PC-9 (cell line): ENCODE data around the gene HPCAL1. TPM values are rescaled to one million over a fixed set of nuclear protein-coding genes. Genes with fewer than 3 reads are reported as not detected.

Experiments
- BruUV-seq: library from RNA; stranded (reverse); fragments of 400-500 nt; replicated peaks from 2 replicates; lab custom pipeline; 2021; lab: Mats Ljungman, UMichigan
- CTCF ChIA-PET: fragments of 300-600 bp; sonication (Branson Sonifier 250); formaldehyde crosslinking; loops from one replicate; lab custom pipeline; 2022; ENCODE audit warnings: antibody characterized with exemption; lab: Charles Lee
- POLR2A ChIA-PET: fragments of 300-600 bp; sonication (Branson Sonifier 250); formaldehyde crosslinking; loops from one replicate; lab custom pipeline; 2022; ENCODE audit warnings: antibody characterized with exemption; ENCODE audit not compliant: unreplicated experiment; lab: Charles Lee
- DNase-seq, 2 experiments: peaks; one replicate each; pipeline versions ENCODE4 v3.0.0 to v3.0.0-alpha.2; 2015 to 2022; ENCODE audit warnings: mixed read lengths in 1 of 2
- H2AFZ ChIP-seq: fragments of 200-600 bp; sonication (generic); 2 replicates; pipeline ENCODE4 v1.8.1; 2017; ENCODE audit warnings: antibody characterized with exemption
- H3F3A ChIP-seq: fragments of 200-600 bp; sonication (generic); 2 replicates; pipeline ENCODE4 v1.8.1; 2017; ENCODE audit warnings: antibody characterized with exemption, mild to moderate bottlenecking, low read depth; ENCODE audit not compliant: insufficient read depth
- H3K27ac ChIP-seq: fragments of 200-600 bp; sonication (generic); 2 replicates; pipeline ENCODE4 v1.6.1; 2016; ENCODE audit warnings: mixed run types
- H3K27me3 ChIP-seq: fragments of 200-600 bp; sonication (generic); 2 replicates; pipeline ENCODE4 v1.6.1; 2016; ENCODE audit warnings: low read depth, mixed run types; ENCODE audit not compliant: insufficient read depth
- H3K36me3 ChIP-seq: fragments of 200-600 bp; sonication (generic); 2 replicates; pipeline ENCODE4 v1.6.1; 2016; ENCODE audit warnings: low read depth, mixed run types
- H3K4me1 ChIP-seq: fragments of 200-600 bp; sonication (generic); replicated peaks from 2 replicates; pipeline ENCODE4 v1.6.1; 2016; ENCODE audit warnings: mixed run types; ENCODE audit not compliant: insufficient read depth
- H3K4me2 ChIP-seq: fragments of 200-600 bp; sonication (generic); 2 replicates; pipeline ENCODE4 v1.6.1; 2017; ENCODE audit warnings: mixed run types
- H3K4me3 ChIP-seq: fragments of 200-600 bp; sonication (generic); 2 replicates; pipeline ENCODE4 v1.6.1; 2016; ENCODE audit warnings: mixed run types
- H3K79me2 ChIP-seq: fragments of 200-600 bp; sonication (generic); 2 replicates; pipeline ENCODE4 v1.6.1; 2017; ENCODE audit warnings: low read depth, mixed run types
- H3K9me2 ChIP-seq: fragments of 200-600 bp; sonication (generic); 2 replicates; pipeline ENCODE4 v1.8.1; 2017; ENCODE audit warnings: mild to moderate bottlenecking; ENCODE audit not compliant: insufficient read depth
- H3K9me3 ChIP-seq: fragments of 200-600 bp; sonication (generic); 2 replicates; pipeline ENCODE4 v1.8.1; 2016; ENCODE audit warnings: low read depth; ENCODE audit not compliant: insufficient read depth
- H4K20me1 ChIP-seq: fragments of 200-600 bp; sonication (generic); 2 replicates; pipeline ENCODE4 v1.8.1; 2017; ENCODE audit not compliant: insufficient read depth
- EZH2 ChIP-seq: fragments of 200-600 bp; sonication (generic); IDR thresholded peaks from 2 replicates; pipeline ENCODE4 v1.8.0; 2017; ENCODE audit warnings: antibody characterized with exemption, low read depth
- intact Hi-C: fragments of 100-400 bp; cut with micrococcal nuclease; formaldehyde crosslinking; loops from one replicate; pipeline ENCODE4 v1.10.0; 2022; ENCODE audit not compliant: unreplicated experiment
- total RNA-seq: library from RNA; stranded (reverse); gene quantifications from 2 replicates; pipeline ENCODE4 v1.2.3, GENCODE V29; 2021
- TF ChIP-seq, protein P1 (sequence below): fragments of 200-600 bp; sonication (generic); conservative IDR thresholded peaks from 2 replicates; pipeline ENCODE4 v1.6.1; 2017; ENCODE audit warnings: mixed run types, antibody characterized with exemption, mild to moderate bottlenecking, moderate library complexity

Gene HPCAL1
- total RNA-seq, 1 experiment from 2014 or later = 105 TPM

DNA sequence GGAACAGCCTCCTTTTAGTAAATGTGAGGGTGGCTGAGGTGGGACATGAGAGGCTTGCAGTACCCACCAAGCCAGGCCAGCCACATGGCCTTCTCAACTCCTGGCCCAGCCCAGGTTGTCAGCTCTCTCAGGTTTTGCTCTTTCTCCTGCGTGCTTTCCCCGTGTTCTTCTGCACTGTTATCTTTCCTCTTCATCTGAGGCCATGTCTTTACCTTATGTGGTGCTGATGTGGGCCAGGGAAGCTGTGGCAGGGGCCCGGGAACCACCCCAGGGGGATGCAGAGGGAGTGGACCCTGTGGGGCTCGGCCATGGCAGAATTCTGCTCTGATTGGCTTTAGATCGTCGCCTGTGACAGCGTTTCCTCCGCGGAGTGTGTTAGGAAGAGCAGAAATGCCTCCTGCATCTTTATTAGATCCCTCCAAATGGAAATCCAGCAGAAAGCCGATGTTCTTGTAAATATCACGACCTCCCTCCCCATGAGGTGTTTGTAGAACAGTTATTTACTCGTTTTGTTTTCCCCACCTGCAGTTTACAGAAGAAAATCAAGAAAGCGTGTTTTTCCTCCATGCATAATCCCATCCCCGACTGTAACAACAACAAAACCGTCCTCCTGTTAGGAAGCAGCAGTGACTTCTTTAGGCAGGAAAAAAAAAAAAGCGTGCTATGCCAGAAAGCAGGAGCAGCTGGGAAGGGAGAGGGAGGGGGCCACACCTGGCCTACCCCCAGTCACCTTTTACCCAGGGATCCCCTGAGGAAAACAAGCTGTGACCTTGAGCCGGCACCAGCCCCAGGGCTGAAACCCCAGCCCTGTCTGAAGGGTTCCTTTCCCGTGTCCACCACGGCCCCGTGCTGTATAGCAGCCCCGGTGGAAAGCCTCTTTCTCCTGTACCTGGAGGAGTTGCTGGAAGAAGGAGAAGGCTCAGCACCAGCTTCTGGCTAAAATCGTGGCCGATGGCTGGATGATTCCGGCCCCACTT, 54.8 kb downstream of the HPCAL1 start:
- Histone ChIP-seq H3K4me3 (no peak overlapping the region), H3K36me3 (0 out of 2 replicates have a peak, but pooled peaks cover 8% of the 10 kb centered on the region), H2AFZ (no peak overlapping the region), H3K4me1 (peaks cover 15% of the 10 kb centered on the region), H4K20me1 (peaks cover 82% of the 10 kb centered on the region), H3F3A (peaks cover 63% of the 10 kb centered on the region), H3K9me2 (no peaks in the 10 kb centered on the region), H3K9me3 (no peaks in the 10 kb centered on the region), H3K79me2 (peaks cover 94% of the 10 kb centered on the region), H3K4me2 (no peak overlapping the region), H3K27me3 (no peaks in the 10 kb centered on the region), H3K27ac (peak overlapping the region; percentile 40; the same call in 1 of the 2 replicates)
- DNase-seq = no peak
- intact Hi-C loops = no loop called here
- no TSS peak for BruUV-seq
- ChIA-PET POLR2A (no interaction called here), CTCF (interaction anchor here (1.1 kb wide), 1 partner anchor 45 kb away, joined by 5 read pairs; no protein-coding TSS in a partner anchor)
- TF ChIP-seq EZH2 = no peak
- TF ChIP-seq, protein P1, sequence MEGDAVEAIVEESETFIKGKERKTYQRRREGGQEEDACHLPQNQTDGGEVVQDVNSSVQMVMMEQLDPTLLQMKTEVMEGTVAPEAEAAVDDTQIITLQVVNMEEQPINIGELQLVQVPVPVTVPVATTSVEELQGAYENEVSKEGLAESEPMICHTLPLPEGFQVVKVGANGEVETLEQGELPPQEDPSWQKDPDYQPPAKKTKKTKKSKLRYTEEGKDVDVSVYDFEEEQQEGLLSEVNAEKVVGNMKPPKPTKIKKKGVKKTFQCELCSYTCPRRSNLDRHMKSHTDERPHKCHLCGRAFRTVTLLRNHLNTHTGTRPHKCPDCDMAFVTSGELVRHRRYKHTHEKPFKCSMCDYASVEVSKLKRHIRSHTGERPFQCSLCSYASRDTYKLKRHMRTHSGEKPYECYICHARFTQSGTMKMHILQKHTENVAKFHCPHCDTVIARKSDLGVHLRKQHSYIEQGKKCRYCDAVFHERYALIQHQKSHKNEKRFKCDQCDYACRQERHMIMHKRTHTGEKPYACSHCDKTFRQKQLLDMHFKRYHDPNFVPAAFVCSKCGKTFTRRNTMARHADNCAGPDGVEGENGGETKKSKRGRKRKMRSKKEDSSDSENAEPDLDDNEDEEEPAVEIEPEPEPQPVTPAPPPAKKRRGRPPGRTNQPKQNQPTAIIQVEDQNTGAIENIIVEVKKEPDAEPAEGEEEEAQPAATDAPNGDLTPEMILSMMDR = no peak

DNA sequence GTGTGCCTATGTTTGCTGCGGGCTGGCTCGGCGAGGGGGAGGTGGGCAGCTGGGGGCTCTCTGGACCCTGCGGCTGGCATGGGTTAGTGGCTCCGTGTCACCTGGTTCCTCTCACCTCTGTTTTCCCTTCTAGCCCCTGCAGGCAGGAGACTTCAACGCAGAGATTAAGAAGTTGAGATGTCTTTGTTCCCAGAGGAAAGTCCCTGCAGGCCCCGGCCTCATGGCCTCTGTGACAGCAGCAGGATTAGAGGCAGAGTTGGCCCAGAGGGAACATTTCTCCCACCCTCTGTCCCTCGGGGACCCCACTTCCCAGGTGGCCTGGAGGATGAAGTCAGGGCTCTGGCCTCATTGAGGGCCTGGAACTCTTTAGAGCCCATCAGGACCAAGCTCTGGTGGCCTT, 56.5 kb downstream of the HPCAL1 start:
- intact Hi-C loops = no loop called here
- H3F3A ChIP-seq = peaks cover 60% of the 10 kb centered on the region
- peaks cover 83% of the 10 kb centered on the region for H4K20me1 ChIP-seq
- H3K4me2 ChIP-seq = no peak overlapping the region
- 0 out of 2 replicates have a peak, but pooled peaks cover 8% of the 10 kb centered on the region for H3K36me3 ChIP-seq
- peaks cover 15% of the 10 kb centered on the region for H3K4me1 ChIP-seq
- no TSS peak for BruUV-seq
- H3K9me3 ChIP-seq = no peaks in the 10 kb centered on the region
- ChIA-PET CTCF (no interaction called here), POLR2A (no interaction called here)
- no peaks in the 10 kb centered on the region for H3K9me2 ChIP-seq
- no peak overlapping the region for H2AFZ ChIP-seq
- TF ChIP-seq, protein P1 = no peak
- no peak for TF ChIP-seq EZH2
- H3K4me3 ChIP-seq = no peak overlapping the region
- H3K79me2 ChIP-seq = peaks cover 94% of the 10 kb centered on the region
- no peak overlapping the region for H3K27ac ChIP-seq
- no peaks in the 10 kb centered on the region for H3K27me3 ChIP-seq
- DNase-seq = no peak

DNA sequence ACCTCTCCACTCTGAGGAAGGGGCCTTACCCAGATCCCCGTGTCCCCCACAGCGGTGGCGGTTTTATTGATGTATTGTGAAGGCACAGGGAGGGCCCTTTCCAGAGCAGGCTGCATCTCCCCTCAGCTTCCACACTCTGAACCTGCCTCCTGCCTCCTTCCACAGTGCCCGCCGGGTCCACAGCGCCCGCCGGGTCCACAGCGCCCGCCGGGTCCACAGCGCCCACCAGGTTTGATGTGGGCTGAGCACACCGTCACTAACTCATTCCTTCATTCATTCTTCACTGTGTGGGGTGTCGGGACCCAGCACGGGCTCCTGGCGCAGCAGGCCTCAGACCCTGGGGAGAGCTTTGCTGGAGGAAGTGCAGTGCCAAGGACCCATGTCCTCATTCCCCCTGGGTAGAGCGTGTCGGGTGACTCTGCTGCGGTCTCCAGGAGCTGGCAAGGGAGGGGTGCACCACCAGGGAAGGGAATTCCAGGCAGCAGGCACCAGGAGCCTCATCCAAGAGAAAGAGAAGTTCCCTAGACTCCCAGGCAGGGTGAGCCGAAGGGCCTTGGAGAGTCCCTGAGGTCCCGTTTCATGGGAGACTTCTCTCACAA, 57.1 kb downstream of the HPCAL1 start:
- ChIA-PET POLR2A (no interaction called here), CTCF (no interaction called here)
- H3K27ac ChIP-seq = no peak overlapping the region

More for the DNA sequence above, 57.1 kb downstream of the HPCAL1 start:
- H3K79me2 ChIP-seq = peaks cover 94% of the 10 kb centered on the region
- peaks cover 55% of the 10 kb centered on the region for H3F3A ChIP-seq
- intact Hi-C loops = no loop called here
- no peak overlapping the region for H3K4me2 ChIP-seq
- peaks cover 83% of the 10 kb centered on the region for H4K20me1 ChIP-seq
- TF ChIP-seq, protein P1 = no peak
- TF ChIP-seq EZH2 = no peak
- H3K4me3 ChIP-seq = no peak overlapping the region
- no peak overlapping the region for H2AFZ ChIP-seq
- H3K9me2 ChIP-seq = no peaks in the 10 kb centered on the region
- H3K36me3 ChIP-seq = 0 out of 2 replicates have a peak, but pooled peaks cover 8% of the 10 kb centered on the region
- DNase-seq = no peak
- H3K9me3 ChIP-seq = no peaks in the 10 kb centered on the region
- peaks cover 15% of the 10 kb centered on the region for H3K4me1 ChIP-seq
- no TSS peak for BruUV-seq
- no peaks in the 10 kb centered on the region for H3K27me3 ChIP-seq
